Neutrophil (primary cell): ENCODE results near the gene TNIK.

Source experiments
- H3K27ac ChIP-seq: fragments of 200-600 bp; sonication (generic); 2 replicates; pipeline ENCODE4 v1.5.1; 2016; ENCODE audit warnings: mild to moderate bottlenecking, moderate library complexity
- H3K27me3 ChIP-seq: fragments of 200-600 bp; sonication (generic); 2 replicates; pipeline ENCODE4 v1.6.0; 2016; ENCODE audit warnings: mild to moderate bottlenecking
- H3K36me3 ChIP-seq: fragments of 200-600 bp; sonication (generic); 2 replicates; pipeline ENCODE4 v1.5.1; 2017
- H3K4me1 ChIP-seq, 2 experiments: fragments of 200-600 bp in 1 of 2; sonication (generic) in 1 of 2; 1 replicate in 1 of 2; 2 replicates in 1 of 2; pipeline versions ENCODE4 v1.5.1 to v1.6.1; 2013 to 2016; ENCODE audit warnings: low read depth in 1 of 2, low read length in 1 of 2, mild to moderate bottlenecking in 1 of 2, moderate library complexity in 1 of 2; ENCODE audit not compliant: control insufficient read depth in 1 of 2, insufficient read depth in 1 of 2
- H3K4me3 ChIP-seq, 2 experiments: fragments of 200-600 bp in 1 of 2; sonication (generic) in 1 of 2; 1 replicate in 1 of 2; 2 replicates in 1 of 2; pipeline ENCODE4 v1.5.1; 2013 to 2016; ENCODE audit warnings: low read depth in 1 of 2, low read length in 1 of 2, mild to moderate bottlenecking in 1 of 2, moderate library complexity in 1 of 2
- H3K9me3 ChIP-seq: fragments of 200-600 bp; sonication (generic); 2 replicates; pipeline ENCODE4 v1.5.1; 2016
- CTCF ChIP-seq: fragments of 200-600 bp; sonication (generic); IDR thresholded peaks from 2 replicates; pipeline ENCODE4 v1.5.1; 2016; ENCODE audit warnings: antibody characterized with exemption

The TNIK gene

GRCh38 chr3:171225165-171225564 lies 235.0 kb downstream of the TNIK start:
- Histone ChIP-seq H3K27ac (no peak overlapping the region), H3K4me3 (no peak overlapping the region), H3K27me3 (no peaks in the 10 kb centered on the region), H3K36me3 (no peaks in the 10 kb centered on the region), H3K9me3 (no peaks in the 10 kb centered on the region), H3K4me1 (no peaks in the 10 kb centered on the region)
- no peak for TF ChIP-seq CTCF

GRCh38 chr3:171223396-171223795 lies 236.8 kb downstream of the TNIK start:
- Histone ChIP-seq H3K4me3 (no peak overlapping the region), H3K27ac (no peak overlapping the region), H3K36me3 (no peaks in the 10 kb centered on the region), H3K9me3 (no peaks in the 10 kb centered on the region), H3K27me3 (no peaks in the 10 kb centered on the region), H3K4me1 (no peaks in the 10 kb centered on the region)
- TF ChIP-seq CTCF: no peak

- Histone ChIP-seq H3K36me3 (no peaks in the 10 kb centered on the region), H3K4me1 (no peaks in the 10 kb centered on the region)
- no peak for TF ChIP-seq CTCF
These were observed 237.2 kb downstream of the TNIK start for GRCh38 chr3:171222995-171223394.

GRCh38 chr3:171221597-171221996 lies 238.6 kb downstream of the TNIK start:
- H3K4me3 ChIP-seq: no peak overlapping the region
- no peaks in the 10 kb centered on the region for H3K4me1 ChIP-seq
- no peaks in the 10 kb centered on the region for H3K27me3 ChIP-seq
- no peaks in the 10 kb centered on the region for H3K9me3 ChIP-seq
- H3K27ac ChIP-seq: no peak overlapping the region
- H3K36me3 ChIP-seq: no peaks in the 10 kb centered on the region
- TF ChIP-seq CTCF: no peak

More at GRCh38 chr3:171222995-171223394, 237.2 kb downstream of the TNIK start:
- H3K4me3 ChIP-seq: no peak overlapping the region
- no peaks in the 10 kb centered on the region for H3K9me3 ChIP-seq
- H3K27me3 ChIP-seq: no peaks in the 10 kb centered on the region
- no peak overlapping the region for H3K27ac ChIP-seq

GRCh38 chr3:171221104-171221503 lies 239.1 kb downstream of the TNIK start:
- no peaks in the 10 kb centered on the region for H3K9me3 ChIP-seq
- TF ChIP-seq CTCF: no peak

GRCh38 chr3:171219258-171219657 lies 240.9 kb downstream of the TNIK start:
- H3K36me3 ChIP-seq: no peaks in the 10 kb centered on the region
- no peaks in the 10 kb centered on the region for H3K4me1 ChIP-seq
- H3K9me3 ChIP-seq: no peaks in the 10 kb centered on the region
- no peak overlapping the region for H3K4me3 ChIP-seq
- H3K27ac ChIP-seq: no peak overlapping the region
- no peak for TF ChIP-seq CTCF
- no peaks in the 10 kb centered on the region for H3K27me3 ChIP-seq

More at GRCh38 chr3:171221104-171221503, 239.1 kb downstream of the TNIK start:
- Histone ChIP-seq H3K27ac (no peak overlapping the region), H3K4me1 (no peaks in the 10 kb centered on the region), H3K36me3 (no peaks in the 10 kb centered on the region), H3K4me3 (no peak overlapping the region), H3K27me3 (no peaks in the 10 kb centered on the region)
